Measurements from ENCODE around the gene GPS1.

GPS1 gene

GRCh38 chr17:82047914-82048570, 3.7 kb upstream of the GPS1 start:
- no peak overlapping the region for H3K4me3 ChIP-seq
- H3K4me1 ChIP-seq, result peaks cover 3% of the 10 kb centered on the region; the same call in 1 of the 2 replicates
- in situ Hi-C loops (cut with MboI; ENCODE audit: low sequenced_read_pairs), result no loop called here
- peaks cover 7% of the 10 kb centered on the region for H3K36me3 ChIP-seq (replicated peaks)
- no peak for DNase-seq (ENCODE audit: low spot score in 2 of 2)
- no peaks in the 10 kb centered on the region for H3K9me3 ChIP-seq
- H3K27me3 ChIP-seq (ENCODE audit: low read depth), result no peaks in the 10 kb centered on the region

- in situ Hi-C loops (cut with MboI; ENCODE audit: low sequenced_read_pairs), result no loop called here
- peaks cover 3% of the 10 kb centered on the region; the same call in 1 of the 2 replicates for H3K4me1 ChIP-seq
- H3K27me3 ChIP-seq (ENCODE audit: low read depth), result no peaks in the 10 kb centered on the region
- DNase-seq (ENCODE audit: low spot score in 2 of 2), result no peak
- no peaks in the 10 kb centered on the region for H3K9me3 ChIP-seq
- H3K36me3 ChIP-seq (replicated peaks), result peaks cover 11% of the 10 kb centered on the region
- H3K4me3 ChIP-seq, result no peak overlapping the region
These were observed 3.1 kb upstream of the GPS1 start for GRCh38 chr17:82048571-82048971.

- no peak overlapping the region for H3K4me3 ChIP-seq
- in situ Hi-C loops (cut with MboI; ENCODE audit: low sequenced_read_pairs), result no loop called here
- H3K9me3 ChIP-seq, result no peaks in the 10 kb centered on the region
- no peaks in the 10 kb centered on the region for H3K27me3 ChIP-seq (ENCODE audit: low read depth)
- DNase-seq (ENCODE audit: low spot score in 2 of 2), result no peak
- peaks cover 16% of the 10 kb centered on the region for H3K36me3 ChIP-seq (replicated peaks)
- H3K4me1 ChIP-seq, result peaks cover 3% of the 10 kb centered on the region; the same call in 1 of the 2 replicates
These were observed 2.6 kb upstream of the GPS1 start for GRCh38 chr17:82049106-82049505.

- Histone ChIP-seq H3K4me3 (no peak overlapping the region), H3K36me3 (replicated peaks) (peaks cover 21% of the 10 kb centered on the region), H3K4me1 (peaks cover 3% of the 10 kb centered on the region; the same call in 1 of the 2 replicates), H3K9me3 (no peaks in the 10 kb centered on the region), H3K27me3 (ENCODE audit: low read depth) (no peaks in the 10 kb centered on the region)
- in situ Hi-C loops (cut with MboI; ENCODE audit: low sequenced_read_pairs), result no loop called here
- DNase-seq (ENCODE audit: low spot score in 2 of 2), result no peak
These were observed 2.2 kb upstream of the GPS1 start for GRCh38 chr17:82049521-82049971.

- no peak for DNase-seq (ENCODE audit: low spot score in 2 of 2)
- Histone ChIP-seq H3K4me3 (peak overlapping the region; percentile 71), H3K9me3 (no peaks in the 10 kb centered on the region), H3K27me3 (ENCODE audit: low read depth) (no peaks in the 10 kb centered on the region), H3K36me3 (replicated peaks) (peaks cover 28% of the 10 kb centered on the region), H3K4me1 (peaks cover 3% of the 10 kb centered on the region; the same call in 1 of the 2 replicates)
- in situ Hi-C loops (cut with MboI; ENCODE audit: low sequenced_read_pairs), result no loop called here
These were observed 1.4 kb upstream of the GPS1 start for GRCh38 chr17:82050152-82050760.

- Histone ChIP-seq H3K36me3 (replicated peaks) (peaks cover 32% of the 10 kb centered on the region), H3K4me1 (peaks cover 3% of the 10 kb centered on the region; the same call in 1 of the 2 replicates), H3K27me3 (ENCODE audit: low read depth) (no peaks in the 10 kb centered on the region), H3K4me3 (peak overlapping the region; percentile 71), H3K9me3 (no peaks in the 10 kb centered on the region)
- in situ Hi-C loops (cut with MboI; ENCODE audit: low sequenced_read_pairs), result no loop called here
- DNase-seq (ENCODE audit: low spot score in 2 of 2), result no peak
These were observed 697 bp upstream of the GPS1 start for GRCh38 chr17:82050761-82051641.

- H3K4me1 ChIP-seq, result peaks cover 3% of the 10 kb centered on the region; the same call in 1 of the 2 replicates
- H3K36me3 ChIP-seq (replicated peaks), result peaks cover 48% of the 10 kb centered on the region
- H3K27me3 ChIP-seq (ENCODE audit: low read depth), result no peaks in the 10 kb centered on the region
- in situ Hi-C loops (cut with MboI; ENCODE audit: low sequenced_read_pairs), result no loop called here
- peak overlapping the region; percentile 71 for H3K4me3 ChIP-seq
- H3K9me3 ChIP-seq, result no peaks in the 10 kb centered on the region
- DNase-seq (ENCODE audit: low spot score in 2 of 2), result no peak
These were observed 951 bp downstream of the GPS1 start for GRCh38 chr17:82052638-82053059.

GRCh38 chr17:82053130-82053529, 1.4 kb downstream of the GPS1 start:
- no peak for DNase-seq (ENCODE audit: low spot score in 2 of 2)
- H3K4me3 ChIP-seq, result peak overlapping the region; percentile 71
- H3K27me3 ChIP-seq (ENCODE audit: low read depth), result no peaks in the 10 kb centered on the region
- H3K36me3 ChIP-seq (replicated peaks), result peaks cover 53% of the 10 kb centered on the region
- peaks cover 3% of the 10 kb centered on the region; the same call in 1 of the 2 replicates for H3K4me1 ChIP-seq
- in situ Hi-C loops (cut with MboI; ENCODE audit: low sequenced_read_pairs), result no loop called here
- H3K9me3 ChIP-seq, result no peaks in the 10 kb centered on the region

- no peaks in the 10 kb centered on the region for H3K9me3 ChIP-seq
- H3K27me3 ChIP-seq (ENCODE audit: low read depth), result no peaks in the 10 kb centered on the region
- in situ Hi-C loops (cut with MboI; ENCODE audit: low sequenced_read_pairs), result no loop called here
- H3K4me1 ChIP-seq, result peaks cover 3% of the 10 kb centered on the region; the same call in 1 of the 2 replicates
- no peak for DNase-seq (ENCODE audit: low spot score in 2 of 2)
- peaks cover 59% of the 10 kb centered on the region for H3K36me3 ChIP-seq (replicated peaks)
- H3K4me3 ChIP-seq, result peak overlapping the region; percentile 71; the same call in 1 of the 2 replicates
These were observed 2.0 kb downstream of the GPS1 start for GRCh38 chr17:82053556-82054263.

GRCh38 chr17:82054351-82055022, 2.8 kb downstream of the GPS1 start:
- Histone ChIP-seq H3K9me3 (no peaks in the 10 kb centered on the region), H3K27me3 (ENCODE audit: low read depth) (no peaks in the 10 kb centered on the region), H3K4me3 (no peak overlapping the region), H3K36me3 (replicated peaks) (peaks cover 62% of the 10 kb centered on the region), H3K4me1 (peaks cover 3% of the 10 kb centered on the region; the same call in 1 of the 2 replicates)
- in situ Hi-C loops (cut with MboI; ENCODE audit: low sequenced_read_pairs), result no loop called here
- no peak for DNase-seq (ENCODE audit: low spot score in 2 of 2)

- in situ Hi-C loops (cut with MboI; ENCODE audit: low sequenced_read_pairs), result no loop called here
- Histone ChIP-seq H3K4me3 (no peak overlapping the region), H3K36me3 (replicated peaks) (peaks cover 68% of the 10 kb centered on the region), H3K9me3 (no peaks in the 10 kb centered on the region), H3K4me1 (peaks cover 3% of the 10 kb centered on the region; the same call in 1 of the 2 replicates), H3K27me3 (ENCODE audit: low read depth) (no peaks in the 10 kb centered on the region)
- no peak for DNase-seq (ENCODE audit: low spot score in 2 of 2)
These were observed 3.6 kb downstream of the GPS1 start for GRCh38 chr17:82055023-82055964.

Measured in HAP-1 (cell line).